GM19240 (cell line): ENCODE results near the gene CCDC83.
"Not testable (repeated sequence)": the region's sequence is repeated elsewhere in the genome, so short reads cannot be mapped to it uniquely, and the experiment has no call there.

ENCODE experiments used
- DNase-seq: peaks from one replicate; pipeline ENCODE4 v3.0.0; 2011; ENCODE audit warnings: low spot score; ENCODE audit not compliant: insufficient read length

Gene CCDC83

GRCh38 chr11:85886089-85887056 lies 31.2 kb downstream of the CCDC83 start:
- DNase-seq, result no peak

- no peak for DNase-seq
These were observed 33.9 kb downstream of the CCDC83 start for GRCh38 chr11:85889108-85889507.

GRCh38 chr11:85889676-85890579 lies 34.7 kb downstream of the CCDC83 start:
- DNase-seq, result no peak

GRCh38 chr11:85893395-85893794 lies 38.2 kb downstream of the CCDC83 start:
- no peak for DNase-seq

GRCh38 chr11:85896876-85897275 lies 41.7 kb downstream of the CCDC83 start:
- no peak for DNase-seq

- DNase-seq, result no peak
These were observed 43.3 kb downstream of the CCDC83 start for GRCh38 chr11:85898456-85898855.

GRCh38 chr11:85902353-85902752 lies 47.2 kb downstream of the CCDC83 start:
- DNase-seq, result no peak

GRCh38 chr11:85903406-85903805 lies 48.2 kb downstream of the CCDC83 start:
- no peak for DNase-seq

- no peak for DNase-seq
These were observed 48.6 kb downstream of the CCDC83 start for GRCh38 chr11:85903811-85904210.

- DNase-seq, result no peak
These were observed 57.2 kb downstream of the CCDC83 start for GRCh38 chr11:85912414-85912813.

- DNase-seq, result no peak
These were observed 58.3 kb downstream of the CCDC83 start for GRCh38 chr11:85913513-85913912.

GRCh38 chr11:85914425-85914824 lies 59.2 kb downstream of the CCDC83 start:
- no peak for DNase-seq

- no peak for DNase-seq
These were observed 64.0 kb downstream of the CCDC83 start for GRCh38 chr11:85918910-85919794.

GRCh38 chr11:85922367-85922766 lies 67.2 kb downstream of the CCDC83 start:
- no peak for DNase-seq

GRCh38 chr11:85923455-85923854 lies 68.3 kb downstream of the CCDC83 start:
- DNase-seq, result no peak

- DNase-seq, result not testable (repeated sequence)
These were observed 71.6 kb downstream of the CCDC83 start for GRCh38 chr11:85926653-85927214.

GRCh38 chr11:85930879-85931366 lies 75.7 kb downstream of the CCDC83 start:
- DNase-seq, result no peak

GRCh38 chr11:85934596-85935169 lies 79.5 kb downstream of the CCDC83 start:
- DNase-seq, result no peak

GRCh38 chr11:85935751-85936150 lies 80.6 kb downstream of the CCDC83 start:
- DNase-seq, result no peak

GRCh38 chr11:85937835-85938234 lies 82.7 kb downstream of the CCDC83 start:
- no peak for DNase-seq
